Fibroblast of villous mesenchyme (primary cell): ENCODE data around the gene CLCN2. TPM values are rescaled to one million over a fixed set of nuclear protein-coding genes. Genes with fewer than 3 reads are reported as not detected.

ENCODE experiments used
- DNase-seq: peaks from one replicate; pipeline ENCODE4 v3.0.0-alpha.2; 2010; ENCODE audit warnings: low read depth
- H3K4me3 ChIP-seq: 2 replicates; pipeline ENCODE4 v1.5.1; 2011; ENCODE audit warnings: low read depth, mild to moderate bottlenecking, low read length
- CTCF ChIP-seq: IDR thresholded peaks from 2 replicates; pipeline ENCODE4 v1.5.1; 2012; ENCODE audit warnings: low read depth, mild to moderate bottlenecking, low read length; ENCODE audit not compliant: insufficient read depth
- total RNA-seq: library from RNA; depleted of rRNA; stranded (reverse); fragments of >200 nt; gene quantifications from 2 replicates; pipeline ENCODE4 v1.2.3, GENCODE V29; 2012

Gene CLCN2
- total RNA-seq, 1 donor, result 6.0 TPM

- no peak for DNase-seq
- TF ChIP-seq CTCF, result no peak
- no peak overlapping the region for H3K4me3 ChIP-seq
Measured at GRCh38 chr3:184391266-184391665, 29.9 kb upstream of the CLCN2 start.

- H3K4me3 ChIP-seq, result no peak overlapping the region
- TF ChIP-seq CTCF, result no peak
- DNase-seq, result no peak
Measured at GRCh38 chr3:184389935-184390528, 28.6 kb upstream of the CLCN2 start.

GRCh38 chr3:184389384-184389783, 28.0 kb upstream of the CLCN2 start:
- DNase-seq, result no peak
- TF ChIP-seq CTCF, result no peak
- no peak overlapping the region for H3K4me3 ChIP-seq

GRCh38 chr3:184388936-184389230, 27.5 kb upstream of the CLCN2 start:
- no peak for DNase-seq
- TF ChIP-seq CTCF, result no peak
- no peak overlapping the region for H3K4me3 ChIP-seq

GRCh38 chr3:184388164-184388935, 26.9 kb upstream of the CLCN2 start:
- no peak for TF ChIP-seq CTCF
- DNase-seq, result no peak
- no peak overlapping the region for H3K4me3 ChIP-seq

GRCh38 chr3:184387174-184387714, 25.8 kb upstream of the CLCN2 start:
- H3K4me3 ChIP-seq, result no peak overlapping the region
- no peak for DNase-seq
- no peak for TF ChIP-seq CTCF
